ENCODE results near the gene GRAMD1B. TPM values are rescaled to one million over a fixed set of nuclear protein-coding genes. Genes with fewer than 3 reads are reported as not detected.

The GRAMD1B gene
- total RNA-seq, 1 experiment from 2014 or later: 12.7 TPM

GRCh38 chr11:123576082-123576481, 146.0 kb downstream of the GRAMD1B start (continued):
- TF ChIP-seq, protein P1, sequence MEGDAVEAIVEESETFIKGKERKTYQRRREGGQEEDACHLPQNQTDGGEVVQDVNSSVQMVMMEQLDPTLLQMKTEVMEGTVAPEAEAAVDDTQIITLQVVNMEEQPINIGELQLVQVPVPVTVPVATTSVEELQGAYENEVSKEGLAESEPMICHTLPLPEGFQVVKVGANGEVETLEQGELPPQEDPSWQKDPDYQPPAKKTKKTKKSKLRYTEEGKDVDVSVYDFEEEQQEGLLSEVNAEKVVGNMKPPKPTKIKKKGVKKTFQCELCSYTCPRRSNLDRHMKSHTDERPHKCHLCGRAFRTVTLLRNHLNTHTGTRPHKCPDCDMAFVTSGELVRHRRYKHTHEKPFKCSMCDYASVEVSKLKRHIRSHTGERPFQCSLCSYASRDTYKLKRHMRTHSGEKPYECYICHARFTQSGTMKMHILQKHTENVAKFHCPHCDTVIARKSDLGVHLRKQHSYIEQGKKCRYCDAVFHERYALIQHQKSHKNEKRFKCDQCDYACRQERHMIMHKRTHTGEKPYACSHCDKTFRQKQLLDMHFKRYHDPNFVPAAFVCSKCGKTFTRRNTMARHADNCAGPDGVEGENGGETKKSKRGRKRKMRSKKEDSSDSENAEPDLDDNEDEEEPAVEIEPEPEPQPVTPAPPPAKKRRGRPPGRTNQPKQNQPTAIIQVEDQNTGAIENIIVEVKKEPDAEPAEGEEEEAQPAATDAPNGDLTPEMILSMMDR (IDR thresholded peaks at IDR 0.05 in 2 of 3, conservative IDR thresholded peaks at IDR 0.05 in 1 of 3; ENCODE audit: borderline replicate concordance in 1 of 3, insufficient read depth in 1 of 3, low read depth in 2 of 3, low read length in 2 of 3): no peak

DNA sequence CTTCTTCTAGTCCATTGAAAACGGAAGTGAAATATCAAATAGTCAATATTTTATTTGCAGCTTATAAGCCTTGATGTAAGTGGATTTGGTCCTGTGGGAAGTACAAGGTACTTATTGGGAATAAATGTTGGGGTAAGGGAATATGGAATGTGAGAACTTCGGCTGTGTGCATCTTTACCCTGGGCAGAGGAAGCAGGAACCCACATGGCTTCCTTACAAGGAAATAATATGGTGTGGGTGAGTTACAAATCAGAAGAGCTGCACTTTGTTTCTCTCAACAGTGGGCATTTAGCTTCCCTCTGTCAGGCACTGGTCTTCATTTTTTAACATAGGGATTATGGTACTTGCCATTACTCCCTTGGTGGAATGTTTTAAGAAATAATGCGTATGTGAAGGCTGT, 146.4 kb downstream of the GRAMD1B start:
- no peak for ATAC-seq
- Histone ChIP-seq H3K9me2 (ENCODE audit: insufficient read depth) (no peaks in the 10 kb centered on the region), H2AFZ (ENCODE audit: low read depth, low read length, poor library complexity, severe bottlenecking) (no peak overlapping the region), H3K27ac (ENCODE audit: low read depth, low read length) (no peak overlapping the region), H3K9me3 (ENCODE audit: control insufficient read depth in 1 of 2, insufficient read depth in 1 of 2, low read depth in 1 of 2, low read length in 2 of 2) (no peaks in the 10 kb centered on the region), H4K20me1 (ENCODE audit: insufficient read depth) (no peaks in the 10 kb centered on the region), H3K36me3 (ENCODE audit: control insufficient read depth in 1 of 2, insufficient read depth in 2 of 2, low read length in 2 of 2) (no peaks in the 10 kb centered on the region), H3K4me3 (replicated peaks in 1 of 2; ENCODE audit: low read depth in 1 of 2, low read length in 2 of 2) (no peak overlapping the region), H3K79me2 (ENCODE audit: insufficient read depth, low read length) (no peaks in the 10 kb centered on the region), H3K9ac (ENCODE audit: low read length) (no peak overlapping the region), H3K27me3 (ENCODE audit: insufficient read depth, low read length) (peaks cover 16% of the 10 kb centered on the region), H3K4me1 (ENCODE audit: control insufficient read depth in 1 of 2, insufficient read depth in 2 of 2, low read length in 2 of 2) (peaks cover 2 to 11% of the 10 kb centered on the region in 2 experiments; a peak in 3 of 4 replicates), H3K4me2 (ENCODE audit: low read length) (peak overlapping the region; percentile 44)
- no TSS peak for BruUV-seq (replicated peaks)
- CTCF ChIA-PET: interaction anchor here (1.5 to 2.0 kb wide), 4 partner anchors 9 to 169 kb away, joined by 5 to 14 read pairs (median 8); no protein-coding TSS in a partner anchor
- no peak for DNase-seq (ENCODE audit: low read depth, low spot score)
- RAD21 ChIA-PET (ENCODE audit: low non-redundant PET in 1 of 2, low total read pairs in 2 of 2, uncharacterized antibody in 2 of 2, unreplicated experiment in 2 of 2): interaction anchor here in 1 of 2 experiments (1.7 kb wide), 1 partner anchor 169 kb away, joined by 3 read pairs; no protein-coding TSS in a partner anchor
- intact Hi-C loops (cut with micrococcal nuclease): loop anchor here (10.0 kb wide), 1 partner anchor 272 kb away; no protein-coding TSS in a partner anchor
- POLR2A ChIA-PET: no interaction called here
- TF ChIP-seq ZFX (IDR thresholded peaks at IDR 0.05) (no peak), CBX3 (IDR thresholded peaks at IDR 0.05; ENCODE audit: low read depth) (no peak), RAD21 (IDR thresholded peaks at IDR 0.05; ENCODE audit: low read depth) (no peak), MAX (IDR thresholded peaks at IDR 0.05) (no peak), TCF7L2 (IDR thresholded peaks at IDR 0.05; ENCODE audit: borderline replicate concordance, extremely low read depth, insufficient read depth, insufficient read length) (no peak), CEBPB (IDR thresholded peaks at IDR 0.05; ENCODE audit: low read depth) (no peak), ELF1 (IDR thresholded peaks at IDR 0.05; ENCODE audit: borderline replicate concordance, low read depth) (no peak), POLR2AphosphoS5 (IDR thresholded peaks at IDR 0.05; ENCODE audit: low read depth, low read length) (no peak), POLR2A (IDR thresholded peaks at IDR 0.05; ENCODE audit: borderline replicate concordance, extremely low read depth, insufficient read depth, insufficient read length) (no peak), SP1 (IDR thresholded peaks at IDR 0.05; ENCODE audit: low read depth) (no peak), SIN3A (IDR thresholded peaks at IDR 0.05; ENCODE audit: low read depth) (no peak)
- TF ChIP-seq, protein P2, sequence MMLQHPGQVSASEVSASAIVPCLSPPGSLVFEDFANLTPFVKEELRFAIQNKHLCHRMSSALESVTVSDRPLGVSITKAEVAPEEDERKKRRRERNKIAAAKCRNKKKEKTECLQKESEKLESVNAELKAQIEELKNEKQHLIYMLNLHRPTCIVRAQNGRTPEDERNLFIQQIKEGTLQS (IDR thresholded peaks at IDR 0.05): no peak
- TF ChIP-seq, protein P3, sequence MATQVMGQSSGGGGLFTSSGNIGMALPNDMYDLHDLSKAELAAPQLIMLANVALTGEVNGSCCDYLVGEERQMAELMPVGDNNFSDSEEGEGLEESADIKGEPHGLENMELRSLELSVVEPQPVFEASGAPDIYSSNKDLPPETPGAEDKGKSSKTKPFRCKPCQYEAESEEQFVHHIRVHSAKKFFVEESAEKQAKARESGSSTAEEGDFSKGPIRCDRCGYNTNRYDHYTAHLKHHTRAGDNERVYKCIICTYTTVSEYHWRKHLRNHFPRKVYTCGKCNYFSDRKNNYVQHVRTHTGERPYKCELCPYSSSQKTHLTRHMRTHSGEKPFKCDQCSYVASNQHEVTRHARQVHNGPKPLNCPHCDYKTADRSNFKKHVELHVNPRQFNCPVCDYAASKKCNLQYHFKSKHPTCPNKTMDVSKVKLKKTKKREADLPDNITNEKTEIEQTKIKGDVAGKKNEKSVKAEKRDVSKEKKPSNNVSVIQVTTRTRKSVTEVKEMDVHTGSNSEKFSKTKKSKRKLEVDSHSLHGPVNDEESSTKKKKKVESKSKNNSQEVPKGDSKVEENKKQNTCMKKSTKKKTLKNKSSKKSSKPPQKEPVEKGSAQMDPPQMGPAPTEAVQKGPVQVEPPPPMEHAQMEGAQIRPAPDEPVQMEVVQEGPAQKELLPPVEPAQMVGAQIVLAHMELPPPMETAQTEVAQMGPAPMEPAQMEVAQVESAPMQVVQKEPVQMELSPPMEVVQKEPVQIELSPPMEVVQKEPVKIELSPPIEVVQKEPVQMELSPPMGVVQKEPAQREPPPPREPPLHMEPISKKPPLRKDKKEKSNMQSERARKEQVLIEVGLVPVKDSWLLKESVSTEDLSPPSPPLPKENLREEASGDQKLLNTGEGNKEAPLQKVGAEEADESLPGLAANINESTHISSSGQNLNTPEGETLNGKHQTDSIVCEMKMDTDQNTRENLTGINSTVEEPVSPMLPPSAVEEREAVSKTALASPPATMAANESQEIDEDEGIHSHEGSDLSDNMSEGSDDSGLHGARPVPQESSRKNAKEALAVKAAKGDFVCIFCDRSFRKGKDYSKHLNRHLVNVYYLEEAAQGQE (IDR thresholded peaks at IDR 0.05; ENCODE audit: low read depth): no peak
